OCI-LY3 (cell line): ENCODE data around the gene TMEM169.

Experiments used
- CTCF ChIP-seq: fragments of 200-600, 300-600 bp; sonication (generic); IDR thresholded peaks from 2 replicates; pipeline ENCODE4 v1.5.1; 2014; ENCODE audit warnings: antibody characterized with exemption, low read length, low read depth
- EZH2phosphoT487 ChIP-seq: fragments of 200-600 bp; shearing (Covaris generic); IDR thresholded peaks from 2 replicates; pipeline ENCODE4 v1.6.1; 2018; ENCODE audit warnings: antibody characterized with exemption, mixed run types, low read depth

- TF ChIP-seq CTCF (no peak), EZH2phosphoT487 (no peak)
Observed at GRCh38 chr2:216132585-216132984, 50.9 kb downstream of the TMEM169 start.
